Medulla oblongata (tissue), 1 donor: ENCODE results near the gene EARS2.
"Not testable (repeated sequence)": the region's sequence is repeated elsewhere in the genome, so short reads cannot be mapped to it uniquely, and the experiment has no call there.

Source experiments
- DNase-seq: peaks from one replicate; pipeline ENCODE4 v3.0.0-alpha.2; 2015; ENCODE audit errors: extremely low spot score

The EARS2 gene

DNA sequence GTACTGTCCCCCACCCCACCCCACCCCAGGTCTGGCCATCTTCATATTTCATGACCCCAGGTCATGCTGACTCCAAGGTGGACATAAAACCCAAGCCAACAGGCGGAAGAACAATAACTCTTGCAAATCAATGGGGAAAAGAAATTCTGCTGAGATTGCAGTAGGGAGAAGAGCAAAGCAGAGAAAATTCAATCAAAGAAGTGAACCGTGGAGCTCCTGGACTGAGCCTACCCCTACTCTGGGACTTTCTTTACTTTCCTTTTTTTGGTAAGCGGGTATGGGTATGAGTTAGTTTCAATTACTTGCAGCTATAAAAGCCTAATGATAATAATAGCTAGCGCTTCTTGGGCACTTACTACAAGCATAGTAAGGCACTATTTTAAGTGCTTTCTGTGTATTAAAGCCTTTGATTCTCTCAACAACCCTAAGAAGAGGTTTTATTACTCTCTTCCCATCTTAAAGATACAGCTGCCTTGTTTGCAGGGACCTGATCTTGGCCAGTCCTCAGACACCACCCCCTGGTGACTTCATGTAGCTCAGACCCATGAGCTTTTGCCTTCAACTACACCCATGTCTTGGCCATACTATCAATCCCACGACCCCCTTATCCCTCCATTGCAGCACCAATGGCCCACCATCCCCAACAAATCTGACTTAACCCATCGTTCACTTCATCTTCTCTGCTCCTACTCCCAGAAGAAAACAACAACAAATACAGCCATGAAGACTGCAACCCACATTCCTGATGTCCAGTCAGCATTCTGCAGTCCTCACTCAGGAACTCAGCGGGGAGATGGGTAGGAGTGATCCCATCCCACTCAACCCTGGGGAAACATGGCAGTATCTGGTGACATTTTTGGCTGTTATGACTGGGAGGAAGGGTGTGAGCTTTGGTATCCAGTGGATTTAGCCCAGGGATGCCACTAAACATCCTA is 51.2 kb downstream of the EARS2 start:
- no peak for DNase-seq

DNA sequence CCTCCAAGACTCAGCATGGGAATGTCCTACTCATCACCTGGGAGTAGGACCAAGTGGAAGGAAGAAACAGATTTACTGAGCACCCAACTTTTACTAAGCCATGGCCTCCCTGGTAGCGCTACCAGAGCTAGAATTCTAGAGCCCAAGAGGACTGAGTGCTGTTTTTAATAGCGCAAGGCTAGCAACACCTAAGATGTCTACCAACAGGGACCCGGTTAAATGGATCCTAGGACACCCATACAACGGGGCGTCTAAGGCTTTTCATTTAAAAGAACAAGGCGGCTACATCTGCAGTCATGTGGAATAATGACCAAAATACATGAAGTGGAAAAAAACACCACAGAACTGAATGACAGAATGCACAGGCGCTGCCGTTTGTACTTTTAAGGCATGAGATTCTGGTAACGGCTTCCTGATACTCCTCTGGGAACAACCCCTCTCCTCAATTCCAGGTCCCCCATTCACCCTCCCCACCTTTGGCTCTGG is 51.9 kb downstream of the EARS2 start:
- DNase-seq: no peak

DNA sequence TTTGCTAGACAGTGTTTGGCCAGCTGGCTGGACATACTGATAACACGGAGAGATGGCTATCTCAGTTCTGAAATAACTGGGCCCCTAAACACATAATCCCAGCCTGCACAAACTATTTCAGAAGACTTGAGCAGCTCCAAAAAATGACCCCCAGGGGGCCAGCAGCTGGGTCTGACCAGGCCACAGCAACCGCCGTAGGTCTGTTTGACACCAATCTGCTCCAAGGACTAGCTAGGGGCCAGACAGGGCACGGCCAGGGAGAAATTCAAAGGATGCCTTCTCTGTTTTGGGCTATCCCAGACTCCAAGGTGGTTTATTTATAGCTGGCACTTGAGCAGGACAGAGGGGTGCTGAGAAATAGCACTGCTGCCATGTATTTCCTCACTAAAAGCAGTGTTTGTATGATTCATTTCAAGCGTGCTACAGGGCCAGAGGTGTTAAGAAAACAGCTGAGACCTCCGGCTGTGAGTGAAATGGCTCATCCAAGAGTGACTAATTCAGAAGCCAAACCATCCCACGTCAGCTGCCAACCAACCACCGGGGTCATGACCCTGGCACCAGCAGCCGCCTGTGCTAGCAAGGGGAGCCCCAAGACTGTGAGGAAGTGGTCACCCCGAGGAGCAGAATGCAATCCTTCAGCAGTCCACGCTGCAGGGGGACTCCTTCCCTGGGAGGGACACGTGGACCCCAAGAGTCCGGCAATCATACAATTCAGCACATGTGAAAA is 52.5 kb downstream of the EARS2 start:
- DNase-seq: peak; percentile 39

DNA sequence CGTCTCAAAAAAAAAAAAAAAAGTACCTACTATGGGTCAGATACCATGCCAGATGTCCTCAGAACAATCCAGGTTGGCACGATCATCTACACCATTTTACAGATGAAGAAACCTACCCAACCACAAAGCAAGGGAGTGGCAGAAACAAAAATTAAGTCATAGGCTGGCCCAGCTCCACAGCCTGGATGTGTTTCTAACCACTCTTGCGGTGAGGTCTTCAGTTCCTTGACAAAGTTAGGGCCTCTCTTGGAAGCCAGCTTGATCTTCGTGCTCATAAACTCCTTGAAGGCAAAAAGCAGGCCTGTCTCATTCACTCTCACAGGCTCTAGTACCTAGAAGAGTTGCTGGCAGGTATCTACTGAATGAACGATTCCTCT is 53.1 kb downstream of the EARS2 start:
- DNase-seq: no peak

DNA sequence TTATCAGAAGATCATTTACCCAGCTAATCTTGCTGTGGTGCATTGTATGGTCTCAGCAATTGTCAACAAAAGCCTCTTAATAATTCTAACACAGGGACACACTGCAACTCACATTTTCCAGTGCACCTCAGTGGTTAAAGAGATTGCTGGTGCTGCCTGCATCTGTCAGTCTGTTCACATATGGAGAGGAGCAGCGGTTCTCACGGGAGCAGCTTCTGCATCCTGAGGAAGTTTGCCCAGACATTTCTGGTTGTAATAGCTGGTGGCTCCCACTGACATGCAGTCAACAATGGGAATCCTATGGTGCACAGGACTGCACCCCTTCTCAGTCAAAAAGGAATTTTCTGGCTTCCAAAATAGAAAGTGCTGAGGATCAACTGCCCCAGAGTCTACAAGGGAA is 54.7 kb downstream of the EARS2 start:
- no peak for DNase-seq

DNA sequence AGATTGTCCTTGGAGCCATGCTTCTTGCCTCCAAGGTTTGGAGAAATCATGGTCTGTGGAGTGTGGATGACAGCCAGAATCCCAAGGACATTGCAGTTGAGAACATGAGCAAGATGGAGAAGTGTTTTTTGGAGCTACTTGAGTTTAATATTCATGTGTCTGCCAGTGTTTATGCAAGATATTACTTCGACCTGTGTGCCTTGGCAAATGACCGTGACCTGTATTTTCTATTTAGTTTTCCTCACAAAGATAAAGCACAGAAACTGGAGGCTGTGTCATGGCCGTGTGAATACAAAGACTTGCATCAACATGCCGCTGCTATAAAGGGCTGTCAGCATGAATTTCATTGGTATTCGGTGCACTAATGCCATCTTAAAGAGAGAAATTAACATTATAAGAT is 55.9 kb downstream of the EARS2 start:
- DNase-seq: no peak

DNA sequence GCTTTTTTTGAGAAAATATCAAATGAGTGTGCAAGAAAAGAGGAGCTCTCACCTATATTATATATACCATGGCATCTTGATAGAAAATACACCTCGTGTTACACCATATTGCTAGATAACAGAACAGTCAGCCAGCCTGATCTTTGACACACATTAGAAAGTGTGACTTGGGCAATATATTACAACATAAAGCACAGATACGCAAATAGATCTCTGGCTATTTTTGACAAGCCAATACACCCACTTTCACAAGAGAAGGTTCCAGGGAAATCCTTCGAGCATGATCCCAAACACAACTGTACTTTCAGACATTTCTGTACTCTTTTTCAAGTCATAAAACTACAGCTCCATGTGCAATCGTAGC is 56.3 kb downstream of the EARS2 start:
- no peak for DNase-seq

DNA sequence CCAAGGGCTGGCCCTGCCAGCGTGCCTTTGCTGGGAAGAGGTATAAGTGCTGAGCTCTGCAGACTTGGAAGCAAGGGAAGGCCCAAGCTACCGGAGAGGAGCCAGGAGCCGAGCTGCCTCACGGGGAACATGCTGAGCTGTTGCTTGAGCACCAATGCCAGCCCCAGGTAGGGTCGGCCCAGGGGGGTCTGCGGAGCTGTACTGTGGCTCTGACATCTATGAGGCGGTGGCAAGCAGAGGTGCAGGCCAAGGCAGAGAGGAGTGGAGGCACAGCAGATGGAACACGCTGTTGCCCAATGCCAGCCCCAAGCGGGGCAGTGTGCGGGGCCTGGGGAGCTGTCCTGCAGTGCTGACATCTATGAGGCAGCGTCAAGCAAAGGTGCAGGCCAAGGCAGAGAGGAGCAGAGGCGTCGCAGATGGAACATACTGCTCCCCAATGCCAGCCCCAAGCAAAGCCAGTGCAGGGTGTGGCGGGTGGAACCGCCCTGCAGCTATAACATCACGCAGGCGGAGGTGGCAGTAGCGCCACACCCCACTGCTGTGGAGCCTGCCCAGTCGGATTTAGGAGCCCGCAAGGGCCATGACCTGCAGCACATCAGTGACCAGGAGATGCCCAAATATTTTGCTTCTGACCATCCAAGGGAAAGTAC is 56.8 kb downstream of the EARS2 start:
- DNase-seq: no peak

DNA sequence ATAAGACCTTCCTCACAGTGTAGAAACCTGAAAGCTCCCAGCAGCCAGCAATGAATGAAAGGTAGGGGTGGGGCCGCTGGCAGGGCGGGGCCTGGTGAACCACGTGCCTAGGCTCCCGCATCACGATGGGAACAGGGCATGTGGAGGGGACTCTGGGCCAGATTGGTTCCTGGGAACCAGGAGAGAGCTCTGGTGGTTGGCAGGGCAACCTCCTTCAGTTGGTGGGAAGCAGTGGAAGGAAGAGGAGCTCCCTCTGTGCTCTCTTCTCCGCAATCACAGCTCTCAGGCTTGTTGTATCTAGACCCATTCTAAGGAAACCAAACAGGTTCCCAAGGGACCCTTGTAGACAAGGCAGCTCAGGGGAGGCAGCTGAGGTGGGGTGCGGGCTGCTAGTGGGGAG is 57.3 kb downstream of the EARS2 start:
- no peak for DNase-seq

DNA sequence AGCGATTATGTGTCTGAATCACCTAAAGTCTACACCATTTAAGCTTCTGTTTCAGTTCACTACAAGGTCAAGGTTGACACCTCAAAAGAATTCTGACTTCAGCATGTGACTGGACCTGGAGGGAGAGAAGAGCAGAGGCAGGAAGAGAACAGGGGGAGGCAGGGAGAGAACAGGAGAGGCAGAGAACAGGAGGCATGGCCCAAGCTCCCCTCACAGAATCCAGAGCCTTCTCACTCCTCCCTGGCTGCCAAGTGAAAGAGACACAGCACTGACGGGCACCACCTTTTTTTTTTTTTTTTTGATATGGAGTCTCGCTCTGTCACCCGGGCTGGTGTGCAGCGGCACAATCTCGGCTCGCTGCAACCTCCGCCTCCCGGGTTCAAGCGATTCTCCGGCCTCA is 58.3 kb downstream of the EARS2 start:
- no peak for DNase-seq

DNA sequence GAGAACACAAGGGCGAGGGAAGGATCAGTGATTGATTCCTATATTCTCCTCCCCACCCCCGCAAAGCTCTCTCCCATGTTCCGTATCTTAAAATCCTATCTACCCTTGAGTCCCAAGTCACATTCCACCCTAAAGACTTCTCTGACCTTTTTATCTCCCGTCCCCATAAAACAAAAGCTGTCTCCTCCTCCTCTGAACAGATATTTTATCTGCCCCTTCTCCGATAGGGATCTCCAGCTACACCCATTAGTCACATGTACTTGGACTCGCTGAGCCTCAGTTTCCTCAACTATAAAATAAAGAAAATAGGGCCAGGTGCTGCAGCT is 59.6 kb downstream of the EARS2 start:
- no peak for DNase-seq

DNA sequence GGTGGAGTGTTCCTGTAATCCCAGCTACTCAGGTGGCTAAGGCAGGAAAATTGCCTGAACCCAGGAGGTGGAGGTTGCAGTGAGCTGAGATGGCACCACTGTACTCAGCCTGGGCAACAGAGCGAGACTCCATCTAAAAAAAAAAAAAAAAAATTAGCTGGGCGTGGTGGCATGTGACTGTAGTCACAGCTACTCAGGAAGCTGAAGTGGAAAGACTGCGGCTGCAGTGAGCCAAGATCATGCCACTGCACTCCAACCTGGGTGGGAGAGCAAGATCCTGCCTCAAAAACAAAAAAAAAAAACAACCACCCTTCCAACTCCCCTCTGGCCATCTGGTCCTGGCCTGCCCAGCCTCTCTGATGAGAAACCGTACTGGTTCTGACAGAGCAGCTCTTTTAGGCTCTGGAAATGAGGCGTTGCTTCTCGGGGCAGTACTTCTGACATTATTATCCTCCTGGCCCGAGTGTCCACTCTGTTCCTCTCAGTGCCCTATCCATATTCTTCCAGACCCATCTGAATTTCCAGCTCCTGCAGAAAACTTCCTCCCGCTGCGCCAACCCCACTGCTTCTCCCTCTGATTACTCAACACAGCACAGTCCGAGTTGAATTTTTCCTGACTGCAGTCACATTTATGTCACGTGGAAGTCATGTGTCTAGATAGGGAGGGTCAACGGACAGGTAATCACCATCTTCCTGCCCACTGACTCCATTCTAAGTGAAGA is 60.2 kb downstream of the EARS2 start:
- DNase-seq: no peak

DNA sequence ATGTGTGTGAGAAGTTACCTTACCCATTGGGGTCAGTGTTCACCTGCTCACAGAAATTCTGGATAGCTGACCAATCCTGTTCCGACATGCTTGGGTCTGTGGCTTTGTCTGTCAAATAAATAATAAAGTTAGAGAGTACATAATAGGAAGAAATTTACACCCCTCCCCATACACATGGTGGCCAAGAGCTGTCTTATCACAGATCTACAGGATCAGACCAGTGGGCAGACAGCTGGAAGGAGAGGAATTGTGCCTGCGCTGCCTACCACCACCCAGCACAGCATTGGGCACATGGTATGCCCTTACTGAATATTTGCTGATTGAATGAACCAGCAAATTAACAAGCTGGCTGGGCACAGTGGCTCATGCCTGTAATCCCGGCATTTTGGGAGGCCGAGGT is 61.5 kb downstream of the EARS2 start:
- no peak for DNase-seq

DNA sequence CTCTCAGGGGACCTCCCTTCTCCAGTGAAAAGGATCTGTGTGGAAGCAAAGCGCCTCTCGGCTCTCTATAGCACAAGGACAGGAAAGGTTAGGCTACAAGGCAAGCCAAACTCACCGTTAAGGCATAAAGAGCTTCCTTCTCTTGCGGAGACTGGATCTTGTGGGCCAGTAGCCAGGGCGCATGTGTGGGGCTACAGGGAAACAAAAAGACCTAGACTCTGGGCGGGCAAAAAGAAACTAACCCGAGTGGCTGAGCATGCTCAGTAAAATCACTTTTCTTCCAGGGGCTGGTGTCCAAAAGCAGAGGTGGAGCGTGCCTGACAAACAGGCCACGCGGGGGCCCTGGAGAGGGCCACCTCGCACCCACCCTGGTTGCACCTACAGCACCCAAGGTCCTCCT is 63.0 kb downstream of the EARS2 start:
- no peak for DNase-seq

DNA sequence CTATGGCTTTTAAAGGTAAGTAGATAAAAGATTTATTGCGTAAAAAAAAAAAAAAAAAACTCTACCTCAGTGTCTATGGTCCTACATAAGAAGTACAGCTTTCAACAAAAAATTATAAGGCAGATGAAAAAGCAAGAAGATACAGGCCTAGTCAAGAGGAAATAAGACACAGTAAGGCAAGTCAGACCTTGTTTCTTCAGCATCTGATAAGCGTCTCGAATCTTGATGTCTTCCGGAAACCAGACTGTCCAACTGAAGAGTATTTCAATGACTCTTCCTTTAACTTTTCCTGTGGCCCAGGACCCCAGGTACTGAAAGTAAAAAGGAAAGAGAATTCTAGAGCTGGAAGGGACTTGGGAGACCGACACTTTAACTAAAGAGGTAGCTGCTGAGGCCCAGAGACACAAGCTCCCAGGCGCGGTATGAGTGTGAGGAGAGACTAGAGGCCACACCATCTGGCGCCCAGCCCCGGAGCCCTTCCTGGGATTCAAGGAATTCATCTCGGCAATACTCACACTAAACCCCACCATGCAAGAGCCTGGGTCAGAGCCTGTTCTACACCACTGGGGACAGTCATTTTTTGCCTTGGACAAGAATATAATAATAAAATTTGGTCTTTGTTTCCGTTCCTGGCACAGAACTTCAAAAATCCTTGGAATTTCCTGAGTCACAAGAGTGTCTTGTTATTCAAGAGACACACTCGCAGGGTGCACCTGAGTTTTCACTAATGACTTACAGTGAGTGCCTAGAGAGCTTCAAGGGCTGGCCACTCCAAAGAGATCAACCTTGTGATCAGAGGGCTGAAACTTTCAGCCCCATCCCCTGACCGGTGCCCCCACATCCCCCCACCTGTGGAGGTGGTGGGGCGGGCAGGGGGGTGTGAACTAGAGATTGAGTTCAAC is 65.4 kb downstream of the EARS2 start:
- no peak for DNase-seq

DNA sequence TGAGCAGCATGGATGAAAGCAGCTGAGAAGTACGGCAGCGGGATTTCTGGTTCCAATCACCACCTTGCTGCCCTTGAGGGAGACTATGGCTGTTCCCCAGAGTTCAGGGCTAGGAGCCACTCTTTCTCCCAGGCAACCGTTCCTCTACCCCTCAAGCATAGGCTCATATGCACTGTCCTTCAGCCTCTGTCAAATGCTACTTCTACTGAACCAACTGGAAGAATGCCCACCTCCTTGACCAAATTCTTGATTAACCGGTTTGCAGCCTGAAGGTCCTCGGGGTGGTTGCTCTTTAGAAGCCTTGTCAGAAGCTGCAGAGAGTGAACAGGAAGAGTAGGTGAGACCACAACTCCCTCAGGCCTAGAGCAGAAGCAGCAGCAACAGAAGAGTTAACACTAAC is 70.7 kb downstream of the EARS2 start:
- no peak for DNase-seq

DNA sequence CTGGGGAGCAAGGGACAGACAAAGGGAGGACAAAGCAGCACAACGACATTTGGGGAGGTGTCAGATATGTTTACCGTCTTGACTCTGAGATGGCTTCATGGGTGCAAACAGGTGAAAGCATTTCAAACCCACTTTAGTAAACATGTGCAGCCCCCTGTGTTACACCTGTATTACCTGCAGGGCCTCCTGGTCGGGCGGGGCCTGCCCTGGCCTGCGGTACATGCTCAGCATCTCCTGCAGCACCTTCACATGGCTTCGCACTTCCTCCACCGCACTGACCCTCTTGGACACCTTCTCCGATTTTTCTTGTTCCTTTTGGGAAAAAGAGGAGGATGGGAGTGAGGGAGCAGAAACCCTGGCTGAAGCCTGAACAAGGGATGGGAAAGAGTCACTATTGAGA is 71.3 kb downstream of the EARS2 start:
- no peak for DNase-seq

DNA sequence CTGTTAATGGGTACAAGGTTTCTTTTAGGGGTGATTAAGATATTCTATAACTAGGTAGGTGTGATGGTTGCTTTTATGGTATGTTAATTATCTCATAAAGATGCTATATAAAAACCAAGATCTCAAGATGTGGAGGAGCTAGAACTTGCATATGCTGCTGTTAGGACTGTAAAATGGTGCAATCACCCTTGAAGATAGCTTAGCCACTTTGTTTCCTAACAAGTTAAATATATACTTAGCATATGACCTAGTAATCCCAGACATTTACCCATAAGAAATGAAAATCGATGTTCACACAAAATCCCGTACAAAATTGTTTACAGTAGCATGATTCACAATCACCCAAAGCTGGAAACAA is 71.9 kb downstream of the EARS2 start:
- no peak for DNase-seq

DNA sequence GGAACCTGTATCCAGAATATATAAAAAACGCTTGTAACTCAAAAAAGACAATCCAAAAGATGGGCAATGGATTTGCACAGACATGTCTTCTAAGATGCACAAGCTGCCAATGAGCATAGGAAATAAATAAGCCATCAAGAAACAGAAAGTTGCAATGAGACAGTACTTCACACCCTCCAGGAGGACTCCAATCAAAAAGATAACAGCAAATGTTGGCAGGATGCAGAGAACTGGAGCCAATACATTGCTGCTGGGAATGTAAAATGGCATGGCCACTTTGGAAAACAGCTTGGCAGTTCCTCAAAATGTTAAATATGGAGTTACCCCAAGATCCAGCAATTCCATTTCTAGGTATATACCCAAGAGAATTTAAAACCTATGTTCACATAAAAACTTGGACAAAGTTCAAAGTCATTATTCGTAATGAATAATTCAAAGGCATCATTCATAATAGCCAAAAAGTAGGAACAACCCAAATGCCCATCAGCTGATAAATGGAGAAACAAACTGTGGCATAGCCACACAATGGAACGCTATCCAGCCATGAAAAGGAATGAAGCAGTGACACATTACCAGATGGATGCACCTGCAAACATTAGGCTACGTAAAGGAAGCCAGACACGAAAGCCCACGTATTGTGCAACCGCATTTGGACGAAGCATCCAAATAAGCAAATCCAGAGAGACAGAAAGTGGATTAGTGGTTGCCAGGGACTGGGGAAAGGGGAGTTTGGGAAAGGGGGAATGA is 72.5 kb downstream of the EARS2 start:
- DNase-seq: no peak

DNA sequence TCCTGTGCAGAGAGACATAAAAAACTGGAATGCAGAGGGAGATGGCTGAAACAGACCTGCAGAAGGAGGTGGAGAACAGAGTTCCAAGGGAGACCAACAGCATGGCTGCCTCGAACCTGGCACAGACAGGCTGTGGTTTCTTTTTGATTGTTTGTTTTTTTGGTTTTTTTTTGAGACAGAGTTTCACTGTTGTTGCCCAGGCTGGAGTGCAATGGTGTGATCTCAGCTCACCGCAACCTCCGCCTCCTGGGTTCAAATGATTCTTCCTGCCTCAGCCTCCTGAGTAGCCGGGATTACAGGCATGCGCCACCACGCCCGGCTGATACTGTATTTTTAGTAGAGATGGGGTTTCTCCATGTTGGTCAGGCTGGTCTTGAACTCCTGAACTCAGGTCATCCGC is 73.7 kb downstream of the EARS2 start:
- not testable (repeated sequence) for DNase-seq
